IMR-90 (cell line): ENCODE results near the gene ARNT2.

ENCODE experiments used
- CHD1 ChIP-seq: IDR thresholded peaks from 2 replicates; pipeline ENCODE4 v1.6.1; 2012; ENCODE audit warnings: low read depth, low read length, improper control_type of control experiment
- FOS ChIP-seq: fragments of 150-350 bp; IDR thresholded peaks from 2 replicates; pipeline ENCODE4 v1.6.1; 2016; ENCODE audit warnings: low read depth, low read length
- MAFK ChIP-seq: IDR thresholded peaks from 2 replicates; pipeline ENCODE4 v1.6.1; 2012; ENCODE audit warnings: low read depth, low read length, improper control_type of control experiment
- NFE2L2 ChIP-seq: fragments of 150-350 bp; IDR thresholded peaks from 2 replicates; pipeline ENCODE4 v1.6.1; 2016; ENCODE audit warnings: low read depth, mild to moderate bottlenecking, low read length
- POLR2A ChIP-seq: IDR thresholded peaks from 2 replicates; pipeline ENCODE4 v1.6.1; 2012; ENCODE audit warnings: mild to moderate bottlenecking, low read depth, low read length
- RAD21 ChIP-seq: IDR thresholded peaks from 2 replicates; pipeline ENCODE4 v1.6.1; 2012; ENCODE audit warnings: low read length, improper control_type of control experiment
- RCOR1 ChIP-seq: IDR thresholded peaks from 2 replicates; pipeline ENCODE4 v1.6.1; 2012; ENCODE audit warnings: mild to moderate bottlenecking, low read length, improper control_type of control experiment; ENCODE audit not compliant: insufficient replicate concordance
- SMC3 ChIP-seq: fragments of 150-350 bp; IDR thresholded peaks from 2 replicates; pipeline ENCODE4 v1.6.1; 2016; ENCODE audit warnings: low read depth, mild to moderate bottlenecking, antibody characterized with exemption, low read length, moderate library complexity
- TF ChIP-seq, protein P1 (sequence below): conservative IDR thresholded peaks from 2 replicates; pipeline ENCODE4 v1.5.1; 2012; ENCODE audit warnings: mild to moderate bottlenecking, low read depth, low read length, improper control_type of control experiment
- TF ChIP-seq, protein P2 (sequence below): fragments of 150-350 bp; IDR thresholded peaks from 2 replicates; pipeline ENCODE4 v1.6.1; 2016; ENCODE audit warnings: low read depth, mild to moderate bottlenecking, low read length, moderate library complexity, borderline replicate concordance

GRCh38 chr15:80600626-80601025 lies 196.4 kb downstream of the ARNT2 start:
- TF ChIP-seq, protein P1, sequence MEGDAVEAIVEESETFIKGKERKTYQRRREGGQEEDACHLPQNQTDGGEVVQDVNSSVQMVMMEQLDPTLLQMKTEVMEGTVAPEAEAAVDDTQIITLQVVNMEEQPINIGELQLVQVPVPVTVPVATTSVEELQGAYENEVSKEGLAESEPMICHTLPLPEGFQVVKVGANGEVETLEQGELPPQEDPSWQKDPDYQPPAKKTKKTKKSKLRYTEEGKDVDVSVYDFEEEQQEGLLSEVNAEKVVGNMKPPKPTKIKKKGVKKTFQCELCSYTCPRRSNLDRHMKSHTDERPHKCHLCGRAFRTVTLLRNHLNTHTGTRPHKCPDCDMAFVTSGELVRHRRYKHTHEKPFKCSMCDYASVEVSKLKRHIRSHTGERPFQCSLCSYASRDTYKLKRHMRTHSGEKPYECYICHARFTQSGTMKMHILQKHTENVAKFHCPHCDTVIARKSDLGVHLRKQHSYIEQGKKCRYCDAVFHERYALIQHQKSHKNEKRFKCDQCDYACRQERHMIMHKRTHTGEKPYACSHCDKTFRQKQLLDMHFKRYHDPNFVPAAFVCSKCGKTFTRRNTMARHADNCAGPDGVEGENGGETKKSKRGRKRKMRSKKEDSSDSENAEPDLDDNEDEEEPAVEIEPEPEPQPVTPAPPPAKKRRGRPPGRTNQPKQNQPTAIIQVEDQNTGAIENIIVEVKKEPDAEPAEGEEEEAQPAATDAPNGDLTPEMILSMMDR: no peak
- TF ChIP-seq POLR2A (no peak), RAD21 (no peak), RCOR1 (no peak), SMC3 (no peak), NFE2L2 (no peak), CHD1 (no peak), FOS (no peak), MAFK (no peak)
- TF ChIP-seq, protein P2, sequence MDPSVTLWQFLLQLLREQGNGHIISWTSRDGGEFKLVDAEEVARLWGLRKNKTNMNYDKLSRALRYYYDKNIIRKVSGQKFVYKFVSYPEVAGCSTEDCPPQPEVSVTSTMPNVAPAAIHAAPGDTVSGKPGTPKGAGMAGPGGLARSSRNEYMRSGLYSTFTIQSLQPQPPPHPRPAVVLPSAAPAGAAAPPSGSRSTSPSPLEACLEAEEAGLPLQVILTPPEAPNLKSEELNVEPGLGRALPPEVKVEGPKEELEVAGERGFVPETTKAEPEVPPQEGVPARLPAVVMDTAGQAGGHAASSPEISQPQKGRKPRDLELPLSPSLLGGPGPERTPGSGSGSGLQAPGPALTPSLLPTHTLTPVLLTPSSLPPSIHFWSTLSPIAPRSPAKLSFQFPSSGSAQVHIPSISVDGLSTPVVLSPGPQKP: no peak
